HG03575 (cell line): ENCODE measurements around the gene STPG3.
"Not testable (repeated sequence)": the region's sequence is repeated elsewhere in the genome, so short reads cannot be mapped to it uniquely, and the experiment has no call there.

Experiments
- ATAC-seq: cut with Tn5 transposase; IDR thresholded peaks from one replicate; pipeline ENCODE4 v1.9.1; 2021; ENCODE audit not compliant: unreplicated experiment, insufficient number of reproducible peaks, low FRiP score; ENCODE audit errors: extremely low read depth

Gene STPG3

GRCh38 chr9:137242269-137243203 is 8.6 kb upstream of the STPG3 start:
- ATAC-seq, result no peak

GRCh38 chr9:137243266-137243625 is 7.8 kb upstream of the STPG3 start:
- ATAC-seq, result not testable (repeated sequence)

GRCh38 chr9:137243626-137244485 is 7.2 kb upstream of the STPG3 start:
- ATAC-seq, result no peak

GRCh38 chr9:137244486-137245449 is 6.3 kb upstream of the STPG3 start:
- no peak for ATAC-seq

- ATAC-seq, result no peak
Measured at GRCh38 chr9:137245450-137246421, 5.3 kb upstream of the STPG3 start.

GRCh38 chr9:137247135-137247915 is 3.8 kb upstream of the STPG3 start:
- no peak for ATAC-seq

- no peak for ATAC-seq
Measured at GRCh38 chr9:137247916-137248175, 3.2 kb upstream of the STPG3 start.

GRCh38 chr9:137250329-137251193 is 525 bp upstream of the STPG3 start:
- no peak for ATAC-seq

GRCh38 chr9:137251490-137252268 is 593 bp downstream of the STPG3 start:
- ATAC-seq, result no peak

- ATAC-seq, result no peak
Measured at GRCh38 chr9:137252555-137253506, 1.7 kb downstream of the STPG3 start.

GRCh38 chr9:137253717-137254623 is 2.9 kb downstream of the STPG3 start:
- ATAC-seq, result no peak

- ATAC-seq, result no peak
Measured at GRCh38 chr9:137254624-137255447, 3.8 kb downstream of the STPG3 start, which contains the start of gene NELFB. Gene NELFB (plus strand): TSS chr9:137255327.
